K562 (cell line): ENCODE results near the gene EXOC2. TPM values are rescaled to one million over a fixed set of nuclear protein-coding genes. Genes with fewer than 3 reads are reported as not detected.
A peak's percentile ranks its signal among the peaks of the same experiment; 100 is the strongest.
"Not testable (repeated sequence)": the region's sequence is repeated elsewhere in the genome, so short reads cannot be mapped to it uniquely, and the experiment has no call there.

Experiments used
- ATAC-seq: fragments of 200-7000 bp; cut with Tn5 transposase; 3 replicates; pipeline ENCODE4 v1.9.1; 2020; ENCODE audit warnings: moderate library complexity
- BruUV-seq: library from RNA; stranded (reverse); fragments of 400-500 nt; replicated peaks from 2 replicates; lab custom pipeline; 2021; lab: Mats Ljungman, UMichigan
- CTCF ChIA-PET: fragments of 300-600 bp; formaldehyde crosslinking; extraction: SDS; loops from one replicate; lab custom pipeline; 2021; ENCODE audit warnings: low intra/inter-chr PET ratio; lab: Yijun Ruan, JAX
- POLR2A ChIA-PET: fragments of 300-600, 350-650 bp; sonication (Branson Sonifier 250); formaldehyde crosslinking; extraction: SDS; loops from one replicate; lab custom pipeline; 2021; ENCODE audit warnings: antibody characterized with exemption, inconsistent platforms; lab: Yijun Ruan, JAX
- DNase-seq, 4 experiments: peaks; one replicate each; pipeline versions ENCODE4 v3.0.0 to v3.0.0-alpha.2; 2011 to 2018; ENCODE audit warnings: low spot score in 3 of 4, mixed read lengths in 3 of 4; ENCODE audit errors: extremely low read depth in 1 of 4
- FAIRE-seq: peaks from 2 replicates; lab custom pipeline; 2011; peaks lifted over from hg19 to GRCh38; lab: Jason Lieb, UNC
- H2AFZ ChIP-seq: 2 replicates; pipeline ENCODE4 v1.6.0; 2011; ENCODE audit warnings: low read depth, low read length, control low read depth, inconsistent platforms
- H3K27ac ChIP-seq: fragments of 200-600 bp; 3 replicates; pipeline ENCODE4 v1.8.0; 2011; ENCODE audit warnings: low read depth, mild to moderate bottlenecking, control low read depth, inconsistent platforms, low read length, moderate library complexity, mixed read lengths; ENCODE audit errors: extremely low read depth
- H3K27me3 ChIP-seq, 2 experiments: fragments of 300-600 bp in 1 of 2; 2 replicates in 1 of 2; 3 replicates in 1 of 2; pipeline versions ENCODE4 v1.6.0 to v1.8.0; 2011; ENCODE audit warnings: inconsistent platforms in 2 of 2, low read length in 2 of 2, mild to moderate bottlenecking in 1 of 2, mixed read lengths in 1 of 2, moderate library complexity in 1 of 2; ENCODE audit not compliant: control insufficient read depth in 2 of 2, insufficient read depth in 2 of 2
- H3K36me3 ChIP-seq: fragments of 300-600 bp; 3 replicates; pipeline ENCODE4 v1.8.0; 2011; ENCODE audit warnings: mild to moderate bottlenecking, low read length, inconsistent platforms; ENCODE audit not compliant: control insufficient read depth, insufficient read depth
- H3K4me1 ChIP-seq, 2 experiments: fragments of 200-600 bp in 1 of 2; replicated peaks in 1 of 2; 2 replicates in 1 of 2; 3 replicates in 1 of 2; pipeline versions ENCODE4 v1.5.1 to v1.8.0; 2011; ENCODE audit warnings: inconsistent platforms in 2 of 2, low read length in 2 of 2, mild to moderate bottlenecking in 1 of 2, mixed read lengths in 1 of 2, moderate library complexity in 1 of 2; ENCODE audit not compliant: control insufficient read depth in 2 of 2, insufficient read depth in 2 of 2
- H3K4me2 ChIP-seq: 2 replicates; pipeline ENCODE4 v1.6.1; 2011; ENCODE audit warnings: low read length, control low read depth, inconsistent platforms, mixed read lengths; ENCODE audit not compliant: insufficient read depth
- H3K4me3 ChIP-seq: fragments of 200-600 bp; sonication (generic), shearing (Covaris generic); 2 replicates; pipeline ENCODE4 v1.5.1; 2016; ENCODE audit warnings: control low read depth, inconsistent platforms
- H3K79me2 ChIP-seq: fragments of 200-600 bp; 3 replicates; pipeline ENCODE4 v1.8.0; 2011; ENCODE audit warnings: low read length, inconsistent platforms; ENCODE audit not compliant: control insufficient read depth, insufficient read depth
- H3K9ac ChIP-seq, 2 experiments: 2 replicates each; pipeline versions ENCODE4 v1.6.0 to v1.6.1; 2011; ENCODE audit warnings: low read depth in 2 of 2, low read length in 2 of 2, control low read depth in 1 of 2, inconsistent platforms in 1 of 2, mild to moderate bottlenecking in 1 of 2, mixed read lengths in 1 of 2; ENCODE audit not compliant: insufficient read depth in 1 of 2
- H3K9me1 ChIP-seq: one replicate; pipeline ENCODE4 v1.6.0; 2011; ENCODE audit warnings: inconsistent platforms, mild to moderate bottlenecking, low read length, moderate library complexity; ENCODE audit not compliant: control insufficient read depth, insufficient read depth
- H3K9me3 ChIP-seq: replicated peaks from 2 replicates; pipeline ENCODE4 v1.5.1; 2011; ENCODE audit warnings: low read depth, low read length, inconsistent platforms; ENCODE audit not compliant: control insufficient read depth, insufficient read depth
- H4K20me1 ChIP-seq: replicated peaks from 2 replicates; pipeline ENCODE4 v1.6.1; 2011; ENCODE audit warnings: low read length, inconsistent platforms, mixed read lengths; ENCODE audit not compliant: control insufficient read depth, insufficient read depth
- FOXK1 ChIP-seq: sonication (generic); formaldehyde crosslinking; IDR thresholded peaks from 2 replicates; pipeline ENCODE4 v1.8.0; 2022; ENCODE audit warnings: missing genetic modification reagents, mild to moderate bottlenecking, borderline replicate concordance
- HDAC8 ChIP-seq: fragments of 450-650 bp; IDR thresholded peaks from 2 replicates; pipeline ENCODE4 v1.6.1; 2016; ENCODE audit warnings: mild to moderate bottlenecking, missing genetic modification characterization, moderate library complexity, missing compliant biosample characterization
- MTA2 ChIP-seq: fragments of 450-650 bp; IDR thresholded peaks from 2 replicates; pipeline ENCODE4 v1.6.1; 2016; ENCODE audit warnings: low read depth
- RB1 ChIP-seq: fragments of 450-650 bp; IDR thresholded peaks from 2 replicates; pipeline ENCODE4 v1.6.1; 2017; ENCODE audit warnings: low read depth, mild to moderate bottlenecking
- RBM15 ChIP-seq: fragments of 200-400 bp; formaldehyde crosslinking; IDR thresholded peaks from 2 replicates; pipeline ENCODE4 v1.6.1; 2018; ENCODE audit warnings: mild to moderate bottlenecking, low read length, moderate library complexity; ENCODE audit not compliant: insufficient read depth
- RBM25 ChIP-seq: fragments of 200-400 bp; formaldehyde crosslinking; IDR thresholded peaks from 2 replicates; pipeline ENCODE4 v1.6.1; 2018; ENCODE audit warnings: low read length, low read depth, moderate library complexity; ENCODE audit not compliant: severe bottlenecking
- RHOXF2B ChIP-seq: fragments of 250-450 bp; sonication (Bioruptor Pico); conservative IDR thresholded peaks from 2 replicates; pipeline ENCODE4 v1.5.1; 2021
- SREBF1 ChIP-seq: fragments of 150-350 bp; IDR thresholded peaks from 2 replicates; pipeline ENCODE4 v1.6.1; 2014; ENCODE audit warnings: antibody characterized with exemption, low read depth, low read length, borderline replicate concordance
- ZBED1 ChIP-seq: IDR thresholded peaks from 2 replicates; pipeline ENCODE4 v1.6.1; 2014
- ZKSCAN8 ChIP-seq: fragments of 200-800 bp; sonication (Bioruptor generic); IDR thresholded peaks from 2 replicates; pipeline ENCODE4 v1.6.1; 2016; ENCODE audit warnings: missing genetic modification characterization, missing compliant biosample characterization
- ZNF121 ChIP-seq: sonication (generic); formaldehyde crosslinking; conservative IDR thresholded peaks from 2 replicates; pipeline ENCODE4 v1.8.0; 2022; ENCODE audit warnings: missing genetic modification reagents
- WGBS: fragments of 100-300 bp; shearing (Covaris generic); methylation state at CpG from one replicate; pipeline ENCODE4 v1.1.6; 2016; ENCODE audit warnings: low coverage, mixed read lengths; ENCODE audit not compliant: insufficient coverage; ENCODE audit errors: missing lambda C conversion rate; 5-methylcytosine and 5-hydroxymethylcytosine counted together
- in situ Hi-C: fragments of 300-500 bp; cut with MboI; formaldehyde crosslinking; loops from 4 replicates; pipeline ENCODE4 v1.15.0; 2018; ENCODE audit warnings: inconsistent platforms, mixed read lengths
- intact Hi-C: fragments of 100-400 bp; cut with micrococcal nuclease; formaldehyde crosslinking; loops from 2 replicates; pipeline ENCODE4 v1.14.2; 2022
- polyA plus RNA-seq, 8 experiments: library from polyadenylated mRNA; depleted of rRNA in 4 of 8; stranded (reverse) in 5 of 8; unstranded in 3 of 8; fragments of >200 nt; fragmentation: Nextera tagmentation in 2 of 8; fragmentation: Illumina TruSeq in 1 of 8; extraction: Ambion mirVana in 2 of 8; extraction: Trizol in 1 of 8; gene quantifications; 2 replicates each; pipeline versions ENCODE4 v1.2.1 to v1.2.3, GENCODE V29; 2011 to 2014; ENCODE audit warnings: inconsistent platforms in 1 of 8, missing spikeins in 1 of 8
- total RNA-seq, 7 experiments: library from RNA; depleted of rRNA in 6 of 7; stranded (reverse); fragments of >200 nt in 6 of 7; fragmentation: Illumina TruSeq in 2 of 7; extraction: Trizol in 2 of 7; gene quantifications; 2 replicates each; pipeline versions ENCODE4 v1.2.1 to v1.2.3, GENCODE V29; 2011 to 2021; ENCODE audit warnings: low replicate concordance in 1 of 7

EXOC2 gene
- total and polyA plus RNA-seq, 9 of the 15 experiments (the other 6 are each of a cell fraction or from before 2014, with no cell fraction given), result 12.2 to 30.2 (median 24.2) TPM

GRCh38 chr6:699319-699718 is 6.4 kb upstream of the EXOC2 start:
- Histone ChIP-seq H2AFZ (no peak overlapping the region), H3K9me3 (no peaks in the 10 kb centered on the region)
- POLR2A ChIA-PET, result no interaction called here
- no peak for DNase-seq
- TF ChIP-seq FOXK1 (CRISPR knock-in tag), result no peak
- no peak for TF ChIP-seq SREBF1
- no peak for TF ChIP-seq RBM15
- no peak for TF ChIP-seq ZBED1
- no peak for TF ChIP-seq RB1
- no peak for TF ChIP-seq ZKSCAN8 (CRISPR knock-in tag)
- no peak for TF ChIP-seq HDAC8 (tag)
- peak; percentile 93 for TF ChIP-seq ZNF121 (CRISPR knock-in tag)
- no peak for TF ChIP-seq MTA2
- no peak for TF ChIP-seq RHOXF2B (CRISPR knock-in tag)
- peak; percentile 20 for TF ChIP-seq RBM25
- TF ChIP-seq, all 486 proteins: peak for 2
- Histone ChIP-seq H3K79me2 (no peaks in the 10 kb centered on the region), H3K9ac (no peak overlapping the region), H3K4me2 (no peak overlapping the region), H3K4me1 (peaks cover 0 to 4% of the 10 kb centered on the region in 2 experiments; a peak in 3 of 5 replicates), H3K4me3 (no peak overlapping the region), H3K9me1 (no peaks in the 10 kb centered on the region), H4K20me1 (no peaks in the 10 kb centered on the region), H3K27ac (no peak overlapping the region), H3K27me3 (peaks cover 51 to 53% of the 10 kb centered on the region in 2 experiments), H3K36me3 (no peaks in the 10 kb centered on the region)
- peak; percentile 64 for FAIRE-seq
- WGBS, result 1% methylated on average over 6 of the region's 6 CpGs
- ATAC-seq, result no peak
- in situ Hi-C loops, result no loop called here
- BruUV-seq, result no TSS peak
- CTCF ChIA-PET, result no interaction called here
- intact Hi-C loops, result no loop called here

GRCh38 chr6:694431-695126 is 1.6 kb upstream of the EXOC2 start:
- H2AFZ ChIP-seq, in situ Hi-C loops, BruUV-seq, CTCF ChIA-PET, intact Hi-C loops, FAIRE-seq, H3K27ac ChIP-seq, H3K9me1 ChIP-seq, H3K4me2 ChIP-seq, H3K9me3 ChIP-seq, POLR2A ChIA-PET, DNase-seq, H4K20me1 ChIP-seq, H3K36me3 ChIP-seq, H3K4me3 ChIP-seq, ATAC-seq, H3K9ac ChIP-seq: not testable (repeated sequence)
- H3K79me2 ChIP-seq, result peaks cover 23% of the 10 kb centered on the region
- peaks cover 31 to 40% of the 10 kb centered on the region in 2 experiments for H3K27me3 ChIP-seq
- WGBS, result 76% methylated on average over 35 of the region's 40 CpGs
- peaks cover 7 to 20% of the 10 kb centered on the region in 2 experiments; a peak in 3 of 5 replicates for H3K4me1 ChIP-seq
